BLaER1 (cell line): ENCODE measurements around the gene TSPO2.

Source experiments
- H3K27ac ChIP-seq: shearing (Covaris generic); formaldehyde crosslinking; 2 replicates; pipeline ENCODE4 v1.8.1; 2022
- H3K27me3 ChIP-seq: shearing (Covaris generic); formaldehyde crosslinking; 2 replicates; pipeline ENCODE4 v1.8.1; 2022
- H3K36me3 ChIP-seq: shearing (Covaris generic); formaldehyde crosslinking; 2 replicates; pipeline ENCODE4 v1.8.1; 2022
- H3K4me1 ChIP-seq: shearing (Covaris generic); formaldehyde crosslinking; 2 replicates; pipeline ENCODE4 v1.8.1; 2022
- H3K4me2 ChIP-seq: shearing (Covaris generic); formaldehyde crosslinking; 2 replicates; pipeline ENCODE4 v1.8.1; 2022
- H3K4me3 ChIP-seq: shearing (Covaris generic); formaldehyde crosslinking; 2 replicates; pipeline ENCODE4 v1.8.1; 2022
- H3K9ac ChIP-seq: shearing (Covaris generic); formaldehyde crosslinking; 2 replicates; pipeline ENCODE4 v1.8.1; 2022
- H3K9me3 ChIP-seq: shearing (Covaris generic); formaldehyde crosslinking; 2 replicates; pipeline ENCODE4 v1.8.1; 2022
- H4K20me1 ChIP-seq: shearing (Covaris generic); formaldehyde crosslinking; 2 replicates; pipeline ENCODE4 v1.8.1; 2022
- Cebpa-rat ChIP-seq: shearing (Covaris generic); IDR thresholded peaks from 2 replicates; pipeline ENCODE4 v1.8.1; 2022

Gene TSPO2

GRCh38 chr6:41088451-41088850 lies 46.2 kb downstream of the TSPO2 start:
- Histone ChIP-seq H3K27ac (no peak overlapping the region), H3K9me3 (no peaks in the 10 kb centered on the region), H3K4me3 (no peak overlapping the region), H3K9ac (no peak overlapping the region), H3K4me1 (no peaks in the 10 kb centered on the region), H3K27me3 (no peaks in the 10 kb centered on the region), H4K20me1 (peaks cover 99% of the 10 kb centered on the region), H3K36me3 (peaks cover 97% of the 10 kb centered on the region), H3K4me2 (no peak overlapping the region)
- no peak for TF ChIP-seq Cebpa-rat

DNA sequence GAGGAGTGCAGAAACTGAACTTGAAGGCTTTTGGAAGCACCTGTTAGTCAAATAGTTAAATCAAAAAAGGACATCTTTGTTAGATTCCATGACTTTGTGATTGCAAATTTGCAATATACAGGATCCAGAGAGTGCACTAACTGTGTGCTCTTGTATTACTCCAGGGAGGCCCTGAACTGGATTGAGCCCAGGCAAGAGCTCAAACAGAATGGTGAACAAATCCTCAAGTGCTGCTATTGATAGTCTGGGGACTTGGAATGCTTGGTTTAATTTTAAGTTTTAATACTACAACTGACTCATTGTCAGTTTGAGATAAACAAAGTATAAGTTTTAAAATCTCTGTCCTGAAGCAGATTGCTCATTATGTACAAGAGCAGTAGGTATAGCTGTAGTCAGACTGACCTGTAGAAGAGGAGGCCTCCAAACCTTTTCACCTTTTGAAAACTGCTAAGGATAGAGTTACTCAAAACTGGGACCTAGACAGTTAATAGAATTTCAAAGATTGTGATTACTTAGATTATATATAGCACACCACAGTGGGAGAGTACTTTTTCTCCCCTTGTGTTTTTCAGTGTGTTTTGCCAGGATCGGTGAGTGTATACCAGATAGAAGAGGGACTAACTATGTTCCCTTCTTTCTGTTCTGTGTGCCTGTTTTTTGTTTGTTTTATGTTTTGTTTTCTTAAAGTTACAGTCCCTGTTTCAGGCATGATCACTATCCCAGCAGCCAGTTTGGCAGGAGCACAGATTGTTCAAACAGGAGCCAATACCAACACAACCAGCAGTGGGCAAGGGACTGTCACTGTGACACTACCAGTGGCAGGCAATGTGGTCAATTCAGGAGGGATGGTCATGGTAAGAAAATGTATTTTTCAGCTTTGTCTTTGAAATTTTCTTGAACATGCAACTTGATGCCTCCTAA lies 48.8 kb downstream of the TSPO2 start:
- Histone ChIP-seq H4K20me1 (peaks cover 99% of the 10 kb centered on the region), H3K4me1 (no peaks in the 10 kb centered on the region), H3K9ac (no peak overlapping the region), H3K4me3 (no peak overlapping the region), H3K27me3 (no peaks in the 10 kb centered on the region), H3K27ac (no peak overlapping the region), H3K9me3 (no peaks in the 10 kb centered on the region), H3K4me2 (no peak overlapping the region), H3K36me3 (peaks cover 97% of the 10 kb centered on the region)
- no peak for TF ChIP-seq Cebpa-rat

DNA sequence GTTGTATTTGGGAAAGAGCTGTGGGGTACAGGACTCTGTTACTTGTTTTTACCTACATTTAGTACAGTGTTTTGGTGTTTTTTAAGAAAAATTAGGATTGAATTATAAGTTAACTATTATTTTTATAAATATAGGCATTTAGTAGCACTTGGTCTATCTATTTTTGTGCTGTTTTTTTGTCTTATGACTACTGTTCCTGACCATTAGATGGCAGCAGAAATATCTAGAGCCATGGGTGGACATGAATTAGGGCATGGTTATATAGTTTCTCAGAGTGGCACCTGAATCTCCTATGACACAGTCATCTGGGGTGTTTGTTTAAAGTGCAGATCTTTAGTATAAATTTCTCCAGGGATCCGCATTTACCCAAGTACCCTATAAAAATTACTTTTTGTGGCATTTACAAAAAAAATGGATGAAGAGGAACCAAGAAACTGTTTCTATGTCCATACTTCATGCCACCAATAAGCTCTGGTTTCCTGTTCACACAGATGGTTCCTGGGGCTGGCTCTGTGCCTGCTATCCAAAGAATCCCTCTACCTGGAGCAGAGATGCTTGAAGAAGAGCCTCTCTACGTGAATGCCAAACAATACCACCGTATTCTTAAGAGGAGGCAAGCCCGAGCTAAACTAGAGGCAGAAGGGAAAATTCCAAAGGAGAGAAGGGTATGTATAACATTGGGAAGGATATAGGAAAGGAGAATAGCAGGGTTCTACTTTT lies 50.3 kb downstream of the TSPO2 start:
- H3K27me3 ChIP-seq: no peaks in the 10 kb centered on the region
- peaks cover 100% of the 10 kb centered on the region for H3K36me3 ChIP-seq
- no peak for TF ChIP-seq Cebpa-rat
- no peaks in the 10 kb centered on the region for H3K9me3 ChIP-seq
- H4K20me1 ChIP-seq: peaks cover 100% of the 10 kb centered on the region
- H3K4me1 ChIP-seq: no peaks in the 10 kb centered on the region
- no peak overlapping the region for H3K4me2 ChIP-seq
- no peak overlapping the region for H3K27ac ChIP-seq
- H3K4me3 ChIP-seq: no peak overlapping the region
- H3K9ac ChIP-seq: no peak overlapping the region

DNA sequence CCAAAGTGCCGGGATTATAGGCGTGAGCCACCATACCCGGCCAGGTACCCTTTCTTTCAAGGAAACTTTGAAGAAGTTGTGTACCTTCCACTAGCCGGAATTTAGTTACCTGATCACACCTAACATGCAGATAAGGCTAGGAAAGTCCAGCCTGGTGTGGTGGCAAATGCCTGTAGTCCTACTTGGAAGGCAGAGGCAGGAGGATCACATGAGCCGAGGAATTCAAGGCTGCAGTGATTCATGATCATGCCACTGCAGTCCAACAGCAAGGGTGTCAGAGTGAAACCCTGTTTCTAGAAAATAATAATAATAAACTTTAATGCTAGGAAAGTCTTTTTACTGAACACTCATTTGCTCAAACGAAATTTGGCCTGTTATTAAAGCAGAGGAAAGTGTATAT lies 51.5 kb downstream of the TSPO2 start:
- Histone ChIP-seq H3K9ac (no peak overlapping the region), H3K4me3 (no peak overlapping the region), H3K27me3 (no peaks in the 10 kb centered on the region), H4K20me1 (peaks cover 100% of the 10 kb centered on the region), H3K4me1 (no peaks in the 10 kb centered on the region), H3K36me3 (peaks cover 100% of the 10 kb centered on the region), H3K27ac (no peak overlapping the region), H3K4me2 (no peak overlapping the region), H3K9me3 (no peaks in the 10 kb centered on the region)
- TF ChIP-seq Cebpa-rat: no peak
